ENCODE results near the gene SNRPA1.

DNA sequence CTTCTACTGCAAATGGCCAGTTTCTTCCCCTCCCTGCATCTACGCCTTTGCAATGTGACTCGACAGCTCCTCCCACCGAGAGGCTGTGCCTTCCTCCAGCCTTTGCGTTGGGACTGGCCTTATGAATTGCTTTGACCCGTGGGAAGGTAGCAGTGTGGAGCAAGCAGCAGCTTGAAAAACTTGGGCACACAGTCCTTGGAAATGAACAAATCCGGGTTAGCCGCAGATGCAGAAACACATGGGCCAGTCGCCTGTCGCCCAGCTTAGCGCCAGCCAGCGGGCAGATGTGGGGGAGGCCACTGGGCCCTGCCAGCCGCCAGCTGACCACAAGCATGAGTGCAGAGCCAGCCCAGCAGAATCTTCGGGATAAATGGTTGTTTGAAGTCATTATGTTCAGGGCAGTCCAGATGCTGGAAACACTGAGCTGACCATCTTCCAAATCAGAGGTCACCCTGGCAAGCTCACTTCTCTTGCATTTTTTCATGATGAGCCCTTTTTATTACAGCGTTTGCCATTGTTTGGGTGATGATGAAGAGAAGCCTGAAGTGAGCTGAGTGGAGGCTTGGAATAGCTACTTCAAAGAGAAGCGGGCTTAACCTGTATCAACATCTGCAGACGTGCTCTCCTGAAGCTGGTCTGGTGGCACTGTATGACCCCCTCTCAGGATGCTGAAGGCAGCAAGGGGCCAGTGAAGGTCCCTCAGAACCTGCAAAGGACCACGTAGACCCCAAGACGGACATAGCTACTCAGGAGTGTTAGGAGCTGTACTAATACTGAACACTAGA lies 27.5 kb downstream of the SNRPA1 start:
- TF ChIP-seq EZH2phosphoT487 (IDR thresholded peaks at IDR 0.05; ENCODE audit: insufficient read depth, low read depth) (no peak), EZH2 (IDR thresholded peaks at IDR 0.05; ENCODE audit: insufficient read depth, poor library complexity, severe bottlenecking) (no peak)
